Activated naive CD4-positive, alpha-beta T cell treated with anti-CD3 and anti-CD28 coated beads, Interleukin-2, amount 50 U/mL, for 24 hours (primary cell): Measurements from ENCODE around the gene CYP26B1.

Experiments
- H3K27ac Mint-ChIP-seq: one replicate; pipeline ENCODE4 v1.8.0; 2021; ENCODE audit warnings: mild to moderate bottlenecking, mixed read lengths
- H3K27me3 Mint-ChIP-seq: one replicate; pipeline ENCODE4 v1.8.0; 2021; ENCODE audit warnings: mixed read lengths
- H3K36me3 Mint-ChIP-seq: one replicate; pipeline ENCODE4 v1.8.0; 2021; ENCODE audit warnings: mixed read lengths
- H3K4me1 Mint-ChIP-seq: one replicate; pipeline ENCODE4 v1.8.0; 2021; ENCODE audit warnings: mixed read lengths
- H3K4me3 Mint-ChIP-seq: one replicate; pipeline ENCODE4 v1.8.0; 2021; ENCODE audit warnings: mild to moderate bottlenecking, mixed read lengths
- H3K9me3 Mint-ChIP-seq: one replicate; pipeline ENCODE4 v1.8.0; 2021; ENCODE audit warnings: mixed read lengths

CYP26B1 gene

GRCh38 chr2:72147303-72147971 is at the start of gene CYP26B1:
Gene CYP26B1 (minus strand): TSS chr2:72147862. CDS start chr2:72147834, 28 bp downstream.
- peak within 1 kb of the TSS; percentile 81 for H3K27ac Mint-ChIP-seq
- H3K27me3 Mint-ChIP-seq, result peaks cover 52% of the 10 kb centered on the region
- H3K36me3 Mint-ChIP-seq, result peaks cover 2% of the 10 kb centered on the region
- peak within 1 kb of the TSS; percentile 92 for H3K4me3 Mint-ChIP-seq
- H3K4me1 Mint-ChIP-seq, result peaks cover 48% of the 10 kb centered on the region
- H3K9me3 Mint-ChIP-seq, result no peaks in the 10 kb centered on the region

- no peaks in the 10 kb centered on the region for H3K27me3 Mint-ChIP-seq
- H3K9me3 Mint-ChIP-seq, result peaks cover 9% of the 10 kb centered on the region
- H3K4me3 Mint-ChIP-seq, result no peak overlapping the region
- no peaks in the 10 kb centered on the region for H3K4me1 Mint-ChIP-seq
- no peak overlapping the region for H3K27ac Mint-ChIP-seq
- peaks cover 12% of the 10 kb centered on the region for H3K36me3 Mint-ChIP-seq
These were observed 46.1 kb upstream of the CYP26B1 start for GRCh38 chr2:72193723-72194122.

- Mint-ChIP-seq H3K27me3 (no peaks in the 10 kb centered on the region), H3K27ac (no peak overlapping the region), H3K4me3 (no peak overlapping the region), H3K4me1 (no peaks in the 10 kb centered on the region), H3K36me3 (peaks cover 16% of the 10 kb centered on the region), H3K9me3 (peaks cover 9% of the 10 kb centered on the region)
These were observed 43.8 kb upstream of the CYP26B1 start for GRCh38 chr2:72191441-72191840.

- peaks cover 17% of the 10 kb centered on the region for H3K36me3 Mint-ChIP-seq
- H3K9me3 Mint-ChIP-seq, result peaks cover under 1% of the 10 kb centered on the region
- H3K27me3 Mint-ChIP-seq, result no peaks in the 10 kb centered on the region
- H3K27ac Mint-ChIP-seq, result no peak overlapping the region
- no peak overlapping the region for H3K4me3 Mint-ChIP-seq
- H3K4me1 Mint-ChIP-seq, result no peaks in the 10 kb centered on the region
These were observed 37.5 kb upstream of the CYP26B1 start for GRCh38 chr2:72185206-72185605.

GRCh38 chr2:72183466-72183865 is 35.8 kb upstream of the CYP26B1 start:
- Mint-ChIP-seq H3K4me3 (no peak overlapping the region), H3K36me3 (peaks cover 21% of the 10 kb centered on the region), H3K9me3 (no peaks in the 10 kb centered on the region), H3K4me1 (no peaks in the 10 kb centered on the region), H3K27ac (no peak overlapping the region), H3K27me3 (no peaks in the 10 kb centered on the region)

GRCh38 chr2:72183016-72183415 is 35.4 kb upstream of the CYP26B1 start:
- H3K27ac Mint-ChIP-seq, result no peak overlapping the region
- no peaks in the 10 kb centered on the region for H3K9me3 Mint-ChIP-seq
- H3K4me1 Mint-ChIP-seq, result no peaks in the 10 kb centered on the region
- H3K27me3 Mint-ChIP-seq, result no peaks in the 10 kb centered on the region
- H3K4me3 Mint-ChIP-seq, result no peak overlapping the region
- H3K36me3 Mint-ChIP-seq, result peaks cover 25% of the 10 kb centered on the region

- Mint-ChIP-seq H3K27ac (no peak overlapping the region), H3K4me1 (no peaks in the 10 kb centered on the region), H3K9me3 (no peaks in the 10 kb centered on the region), H3K27me3 (no peaks in the 10 kb centered on the region), H3K4me3 (no peak overlapping the region), H3K36me3 (peaks cover 25% of the 10 kb centered on the region)
These were observed 34.9 kb upstream of the CYP26B1 start for GRCh38 chr2:72182547-72182946.

GRCh38 chr2:72181616-72182015 is 34.0 kb upstream of the CYP26B1 start:
- Mint-ChIP-seq H3K4me1 (no peaks in the 10 kb centered on the region), H3K27ac (no peak overlapping the region), H3K9me3 (no peaks in the 10 kb centered on the region), H3K36me3 (peaks cover 23% of the 10 kb centered on the region), H3K27me3 (no peaks in the 10 kb centered on the region), H3K4me3 (no peak overlapping the region)

GRCh38 chr2:72180351-72180750 is 32.7 kb upstream of the CYP26B1 start:
- Mint-ChIP-seq H3K27ac (no peak overlapping the region), H3K9me3 (no peaks in the 10 kb centered on the region), H3K4me1 (no peaks in the 10 kb centered on the region), H3K27me3 (no peaks in the 10 kb centered on the region), H3K36me3 (peaks cover 23% of the 10 kb centered on the region), H3K4me3 (no peak overlapping the region)

GRCh38 chr2:72178551-72178950 is 30.9 kb upstream of the CYP26B1 start:
- Mint-ChIP-seq H3K4me3 (no peak overlapping the region), H3K4me1 (no peaks in the 10 kb centered on the region), H3K36me3 (peaks cover 25% of the 10 kb centered on the region), H3K9me3 (no peaks in the 10 kb centered on the region), H3K27me3 (no peaks in the 10 kb centered on the region), H3K27ac (no peak overlapping the region)

GRCh38 chr2:72176281-72176680 is 28.6 kb upstream of the CYP26B1 start:
- Mint-ChIP-seq H3K36me3 (peaks cover 21% of the 10 kb centered on the region), H3K9me3 (no peaks in the 10 kb centered on the region), H3K4me1 (no peaks in the 10 kb centered on the region), H3K27me3 (no peaks in the 10 kb centered on the region), H3K27ac (no peak overlapping the region), H3K4me3 (no peak overlapping the region)

GRCh38 chr2:72175636-72176035 is 28.0 kb upstream of the CYP26B1 start:
- no peak overlapping the region for H3K27ac Mint-ChIP-seq
- peaks cover 19% of the 10 kb centered on the region for H3K36me3 Mint-ChIP-seq
- H3K4me1 Mint-ChIP-seq, result no peaks in the 10 kb centered on the region
- no peaks in the 10 kb centered on the region for H3K27me3 Mint-ChIP-seq
- H3K4me3 Mint-ChIP-seq, result no peak overlapping the region
- H3K9me3 Mint-ChIP-seq, result no peaks in the 10 kb centered on the region

GRCh38 chr2:72173640-72174321 is 26.1 kb upstream of the CYP26B1 start:
- Mint-ChIP-seq H3K4me3 (no peak overlapping the region), H3K9me3 (no peaks in the 10 kb centered on the region), H3K4me1 (no peaks in the 10 kb centered on the region), H3K27me3 (no peaks in the 10 kb centered on the region), H3K36me3 (peaks cover 12% of the 10 kb centered on the region), H3K27ac (no peak overlapping the region)

GRCh38 chr2:72172478-72172877 is 24.8 kb upstream of the CYP26B1 start:
- peaks cover 6% of the 10 kb centered on the region for H3K36me3 Mint-ChIP-seq
- no peaks in the 10 kb centered on the region for H3K27me3 Mint-ChIP-seq
- H3K4me1 Mint-ChIP-seq, result no peaks in the 10 kb centered on the region
- no peak overlapping the region for H3K27ac Mint-ChIP-seq
- H3K4me3 Mint-ChIP-seq, result no peak overlapping the region
- H3K9me3 Mint-ChIP-seq, result no peaks in the 10 kb centered on the region

GRCh38 chr2:72166279-72166678 is 18.6 kb upstream of the CYP26B1 start:
- no peaks in the 10 kb centered on the region for H3K4me1 Mint-ChIP-seq
- no peaks in the 10 kb centered on the region for H3K9me3 Mint-ChIP-seq
- no peak overlapping the region for H3K27ac Mint-ChIP-seq
- peaks cover 5% of the 10 kb centered on the region for H3K27me3 Mint-ChIP-seq
- H3K4me3 Mint-ChIP-seq, result no peak overlapping the region
- no peaks in the 10 kb centered on the region for H3K36me3 Mint-ChIP-seq

GRCh38 chr2:72165792-72166191 is 18.1 kb upstream of the CYP26B1 start:
- Mint-ChIP-seq H3K9me3 (no peaks in the 10 kb centered on the region), H3K27me3 (peaks cover 5% of the 10 kb centered on the region), H3K36me3 (no peaks in the 10 kb centered on the region), H3K27ac (no peak overlapping the region), H3K4me1 (no peaks in the 10 kb centered on the region), H3K4me3 (no peak overlapping the region)
